Peyer's patch (tissue), 4 donors: Measurements from ENCODE around the gene PLCL1.
"Not testable (repeated sequence)": the region's sequence is repeated elsewhere in the genome, so short reads cannot be mapped to it uniquely, and the experiment has no call there.

Experiments used
- CTCF ChIP-seq, 6 experiments: fragments of 450-650 bp in 4 of 6; fragments of 200-600 bp in 2 of 6; sonication (generic) in 1 of 6; IDR thresholded peaks; one replicate each; pipeline ENCODE4 v1.5.1; 2017 to 2019; ENCODE audit warnings: antibody characterized with exemption in 6 of 6, mild to moderate bottlenecking in 3 of 6, moderate library complexity in 1 of 6
- POLR2A ChIP-seq, 2 donors: fragments of 450-650 bp; IDR thresholded peaks; one replicate each; pipeline ENCODE4 v1.5.1; 2017; ENCODE audit warnings: antibody characterized with exemption in 2 of 2, mild to moderate bottlenecking in 2 of 2, moderate library complexity in 2 of 2

- not testable (repeated sequence) for TF ChIP-seq CTCF, POLR2A (IDR thresholded peaks at IDR 0.05)
These were observed 225.2 kb downstream of the PLCL1 start for GRCh38 chr2:198029576-198029975.
